ENCODE measurements around the gene NFATC4. TPM values are rescaled to one million over a fixed set of nuclear protein-coding genes. Genes with fewer than 3 reads are reported as not detected.
A peak's percentile ranks its signal among the peaks of the same experiment; 100 is the strongest.

NFATC4 gene
- total RNA-seq, 1 experiment from 2014 or later: 15.1 TPM

DNA sequence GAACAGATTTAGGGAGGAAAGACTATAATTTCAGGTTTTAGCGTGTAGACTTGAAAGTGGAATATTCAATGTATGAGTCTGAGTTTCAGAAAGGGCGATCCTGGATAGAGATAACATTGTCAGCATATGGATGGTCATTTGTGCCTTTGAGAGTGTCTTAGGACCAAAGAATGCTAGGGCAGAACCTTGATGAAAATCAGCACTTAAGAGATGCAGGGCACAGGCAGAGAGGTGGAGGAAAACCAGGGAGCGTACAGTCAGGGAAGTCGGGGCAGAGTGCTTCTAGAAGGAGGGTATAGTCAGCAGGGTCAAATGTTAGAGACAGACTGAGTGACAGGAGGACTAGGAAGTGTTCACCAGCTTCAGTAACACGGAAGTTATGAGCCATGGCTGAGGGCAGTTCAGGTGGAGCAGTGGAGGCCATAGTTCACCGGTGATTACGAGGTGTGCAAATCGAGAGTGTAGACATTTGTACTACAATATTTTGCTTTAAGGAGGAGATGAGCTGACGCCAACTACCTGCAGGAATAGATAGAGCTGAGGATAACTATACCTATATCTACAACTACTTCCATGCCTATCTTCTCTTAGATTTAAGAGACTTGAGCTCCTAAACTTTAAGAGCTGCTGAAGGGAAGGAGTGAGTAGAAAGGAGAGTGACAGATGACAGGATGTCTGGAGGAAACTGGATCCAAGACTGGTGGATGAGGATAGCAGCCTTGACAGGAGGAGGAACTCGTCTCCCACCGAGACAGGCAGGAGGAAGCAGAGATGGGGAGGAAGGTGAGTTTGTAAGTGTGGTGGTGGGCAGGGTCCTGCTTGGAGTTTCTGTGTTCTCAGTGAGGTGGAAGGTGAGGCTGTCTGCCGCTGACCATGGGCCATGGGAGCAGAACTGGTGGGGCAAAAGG, 55.0 kb downstream of the NFATC4 start:
- Histone ChIP-seq H3K79me2 (ENCODE audit: low read length) (no peaks in the 10 kb centered on the region), H3K4me2 (ENCODE audit: low read length) (no peak overlapping the region), H3K27ac (ENCODE audit: low read length) (no peak overlapping the region), H3K4me1 (ENCODE audit: insufficient read depth, low read length) (peaks cover 35% of the 10 kb centered on the region), H3K36me3 (ENCODE audit: low read depth, low read length) (no peaks in the 10 kb centered on the region), H3K27me3 (ENCODE audit: low read length) (no peaks in the 10 kb centered on the region), H3K9ac (ENCODE audit: low read length) (no peak overlapping the region), H3K9me3 (ENCODE audit: low read length) (no peaks in the 10 kb centered on the region), H2AFZ (ENCODE audit: low read length) (no peak overlapping the region), H3K9me2 (replicated peaks; ENCODE audit: low read length) (no peaks in the 10 kb centered on the region), H3K4me3 (ENCODE audit: low read length) (no peak overlapping the region), H4K20me1 (ENCODE audit: low read length) (no peaks in the 10 kb centered on the region), H3F3A (ENCODE audit: low read length, unreplicated experiment) (peaks cover 4% of the 10 kb centered on the region)
- BruUV-seq (replicated peaks): no TSS peak
- ChIA-PET CTCF (no interaction called here), POLR2A (ENCODE audit: unreplicated experiment) (no interaction called here)
- TF ChIP-seq, protein P1, sequence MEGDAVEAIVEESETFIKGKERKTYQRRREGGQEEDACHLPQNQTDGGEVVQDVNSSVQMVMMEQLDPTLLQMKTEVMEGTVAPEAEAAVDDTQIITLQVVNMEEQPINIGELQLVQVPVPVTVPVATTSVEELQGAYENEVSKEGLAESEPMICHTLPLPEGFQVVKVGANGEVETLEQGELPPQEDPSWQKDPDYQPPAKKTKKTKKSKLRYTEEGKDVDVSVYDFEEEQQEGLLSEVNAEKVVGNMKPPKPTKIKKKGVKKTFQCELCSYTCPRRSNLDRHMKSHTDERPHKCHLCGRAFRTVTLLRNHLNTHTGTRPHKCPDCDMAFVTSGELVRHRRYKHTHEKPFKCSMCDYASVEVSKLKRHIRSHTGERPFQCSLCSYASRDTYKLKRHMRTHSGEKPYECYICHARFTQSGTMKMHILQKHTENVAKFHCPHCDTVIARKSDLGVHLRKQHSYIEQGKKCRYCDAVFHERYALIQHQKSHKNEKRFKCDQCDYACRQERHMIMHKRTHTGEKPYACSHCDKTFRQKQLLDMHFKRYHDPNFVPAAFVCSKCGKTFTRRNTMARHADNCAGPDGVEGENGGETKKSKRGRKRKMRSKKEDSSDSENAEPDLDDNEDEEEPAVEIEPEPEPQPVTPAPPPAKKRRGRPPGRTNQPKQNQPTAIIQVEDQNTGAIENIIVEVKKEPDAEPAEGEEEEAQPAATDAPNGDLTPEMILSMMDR (conservative IDR thresholded peaks at IDR 0.05; ENCODE audit: low read depth, low read length): no peak
- TF ChIP-seq EZH2 (IDR thresholded peaks at IDR 0.05; ENCODE audit: low read length, unreplicated experiment) (no peak), EZH2phosphoT487 (IDR thresholded peaks at IDR 0.05; ENCODE audit: borderline replicate concordance, low read length) (no peak)
- no peak for ATAC-seq
- intact Hi-C loops (cut with micrococcal nuclease): no loop called here
- no peak for DNase-seq

DNA sequence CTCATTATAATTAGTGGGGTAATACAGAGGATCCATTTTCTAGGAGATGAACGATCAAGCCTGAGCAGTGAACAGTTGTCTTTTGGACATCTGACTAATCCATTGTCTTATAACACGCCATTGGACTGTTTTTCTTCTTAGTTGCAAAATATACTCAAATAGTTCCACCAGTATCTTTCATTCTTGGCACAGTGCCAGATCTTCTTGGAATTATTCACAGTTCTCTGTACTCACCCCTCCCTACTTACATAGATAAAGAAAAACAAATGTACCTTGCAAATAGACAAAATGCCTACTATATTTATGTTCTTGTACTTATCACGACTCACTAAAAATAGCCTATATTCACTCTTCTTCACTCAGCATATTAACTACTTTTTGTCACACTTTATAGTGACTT, 57.7 kb downstream of the NFATC4 start:
- H3K79me2 ChIP-seq (ENCODE audit: low read length): peaks cover 6% of the 10 kb centered on the region
- intact Hi-C loops (cut with micrococcal nuclease): no loop called here
- H3K9me3 ChIP-seq (ENCODE audit: low read length): no peaks in the 10 kb centered on the region
- no TSS peak for BruUV-seq (replicated peaks)
- TF ChIP-seq, protein P1 (conservative IDR thresholded peaks at IDR 0.05; ENCODE audit: low read depth, low read length): no peak
- TF ChIP-seq EZH2phosphoT487 (IDR thresholded peaks at IDR 0.05; ENCODE audit: borderline replicate concordance, low read length): no peak
- TF ChIP-seq EZH2 (IDR thresholded peaks at IDR 0.05; ENCODE audit: low read length, unreplicated experiment): no peak
- peak overlapping the region; percentile 16; the same call in 1 of the 2 replicates for H3K4me2 ChIP-seq (ENCODE audit: low read length)
- peaks cover 27% of the 10 kb centered on the region for H3K4me1 ChIP-seq (ENCODE audit: insufficient read depth, low read length)
- no peak overlapping the region for H3K9ac ChIP-seq (ENCODE audit: low read length)
- no peak overlapping the region for H2AFZ ChIP-seq (ENCODE audit: low read length)
- H3K27ac ChIP-seq (ENCODE audit: low read length): no peak overlapping the region; the same call in 1 of the 2 replicates
- H3K36me3 ChIP-seq (ENCODE audit: low read depth, low read length): no peaks in the 10 kb centered on the region
- H3K9me2 ChIP-seq (replicated peaks; ENCODE audit: low read length): no peaks in the 10 kb centered on the region
- H3F3A ChIP-seq (ENCODE audit: low read length, unreplicated experiment): no peaks in the 10 kb centered on the region
- ChIA-PET CTCF (no interaction called here), POLR2A (ENCODE audit: unreplicated experiment) (no interaction called here)
- no peaks in the 10 kb centered on the region for H3K27me3 ChIP-seq (ENCODE audit: low read length)
- peak; percentile 67 for DNase-seq
- H4K20me1 ChIP-seq (ENCODE audit: low read length): no peaks in the 10 kb centered on the region
- H3K4me3 ChIP-seq (ENCODE audit: low read length): no peak overlapping the region
- no peak for ATAC-seq
